ENCODE data around the gene GALNT18. TPM values are rescaled to one million over a fixed set of nuclear protein-coding genes. Genes with fewer than 3 reads are reported as not detected.

The GALNT18 gene
- total and polyA plus RNA-seq, 4 donors = 2.1 to 11.0 (median 3.8) TPM

- DNase-seq (ENCODE audit: low spot score) = no peak
- Histone ChIP-seq H3K4me1 (ENCODE audit: control insufficient read depth in 4 of 4, insufficient read depth in 4 of 4, low read length in 3 of 4) (no peaks in the 10 kb centered on the region), H3K36me3 (ENCODE audit: control insufficient read depth in 4 of 4, insufficient read depth in 3 of 4, low read depth in 1 of 4, low read length in 3 of 4) (no peaks in the 10 kb centered on the region), H3K4me3 (ENCODE audit: low read depth in 1 of 3, low read length in 3 of 3) (no peak overlapping the region), H3K27me3 (ENCODE audit: control insufficient read depth in 4 of 4, insufficient read depth in 4 of 4, low read length in 3 of 4) (no peaks in the 10 kb centered on the region), H3K9ac (ENCODE audit: low read depth in 1 of 2, low read length in 2 of 2) (no peak overlapping the region), H3K9me3 (ENCODE audit: control insufficient read depth in 4 of 4, low read length in 3 of 4) (no peaks in the 10 kb centered on the region), H3K27ac (ENCODE audit: low read depth in 1 of 2, low read length in 2 of 2) (no peak overlapping the region)
- 67% methylated on average over 2 of the region's 2 CpGs for WGBS
- TF ChIP-seq GABPA (IDR thresholded peaks at IDR 0.05 in 1 of 2, conservative IDR thresholded peaks at IDR 0.05 in 1 of 2) (no peak), MAX (IDR thresholded peaks at IDR 0.05) (no peak), HNF4G (IDR thresholded peaks at IDR 0.05) (no peak), HNF4A (conservative IDR thresholded peaks at IDR 0.05) (no peak), JUND (IDR thresholded peaks at IDR 0.05) (no peak), RAD21 (IDR thresholded peaks at IDR 0.05) (no peak), SP1 (IDR thresholded peaks at IDR 0.05) (no peak)
- TF ChIP-seq, protein P1, sequence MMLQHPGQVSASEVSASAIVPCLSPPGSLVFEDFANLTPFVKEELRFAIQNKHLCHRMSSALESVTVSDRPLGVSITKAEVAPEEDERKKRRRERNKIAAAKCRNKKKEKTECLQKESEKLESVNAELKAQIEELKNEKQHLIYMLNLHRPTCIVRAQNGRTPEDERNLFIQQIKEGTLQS (IDR thresholded peaks at IDR 0.05) = no peak
- TF ChIP-seq, protein P2, sequence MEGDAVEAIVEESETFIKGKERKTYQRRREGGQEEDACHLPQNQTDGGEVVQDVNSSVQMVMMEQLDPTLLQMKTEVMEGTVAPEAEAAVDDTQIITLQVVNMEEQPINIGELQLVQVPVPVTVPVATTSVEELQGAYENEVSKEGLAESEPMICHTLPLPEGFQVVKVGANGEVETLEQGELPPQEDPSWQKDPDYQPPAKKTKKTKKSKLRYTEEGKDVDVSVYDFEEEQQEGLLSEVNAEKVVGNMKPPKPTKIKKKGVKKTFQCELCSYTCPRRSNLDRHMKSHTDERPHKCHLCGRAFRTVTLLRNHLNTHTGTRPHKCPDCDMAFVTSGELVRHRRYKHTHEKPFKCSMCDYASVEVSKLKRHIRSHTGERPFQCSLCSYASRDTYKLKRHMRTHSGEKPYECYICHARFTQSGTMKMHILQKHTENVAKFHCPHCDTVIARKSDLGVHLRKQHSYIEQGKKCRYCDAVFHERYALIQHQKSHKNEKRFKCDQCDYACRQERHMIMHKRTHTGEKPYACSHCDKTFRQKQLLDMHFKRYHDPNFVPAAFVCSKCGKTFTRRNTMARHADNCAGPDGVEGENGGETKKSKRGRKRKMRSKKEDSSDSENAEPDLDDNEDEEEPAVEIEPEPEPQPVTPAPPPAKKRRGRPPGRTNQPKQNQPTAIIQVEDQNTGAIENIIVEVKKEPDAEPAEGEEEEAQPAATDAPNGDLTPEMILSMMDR (IDR thresholded peaks at IDR 0.05; ENCODE audit: low read depth, low read length, missing input control) = no peak
- TF ChIP-seq, protein P3, sequence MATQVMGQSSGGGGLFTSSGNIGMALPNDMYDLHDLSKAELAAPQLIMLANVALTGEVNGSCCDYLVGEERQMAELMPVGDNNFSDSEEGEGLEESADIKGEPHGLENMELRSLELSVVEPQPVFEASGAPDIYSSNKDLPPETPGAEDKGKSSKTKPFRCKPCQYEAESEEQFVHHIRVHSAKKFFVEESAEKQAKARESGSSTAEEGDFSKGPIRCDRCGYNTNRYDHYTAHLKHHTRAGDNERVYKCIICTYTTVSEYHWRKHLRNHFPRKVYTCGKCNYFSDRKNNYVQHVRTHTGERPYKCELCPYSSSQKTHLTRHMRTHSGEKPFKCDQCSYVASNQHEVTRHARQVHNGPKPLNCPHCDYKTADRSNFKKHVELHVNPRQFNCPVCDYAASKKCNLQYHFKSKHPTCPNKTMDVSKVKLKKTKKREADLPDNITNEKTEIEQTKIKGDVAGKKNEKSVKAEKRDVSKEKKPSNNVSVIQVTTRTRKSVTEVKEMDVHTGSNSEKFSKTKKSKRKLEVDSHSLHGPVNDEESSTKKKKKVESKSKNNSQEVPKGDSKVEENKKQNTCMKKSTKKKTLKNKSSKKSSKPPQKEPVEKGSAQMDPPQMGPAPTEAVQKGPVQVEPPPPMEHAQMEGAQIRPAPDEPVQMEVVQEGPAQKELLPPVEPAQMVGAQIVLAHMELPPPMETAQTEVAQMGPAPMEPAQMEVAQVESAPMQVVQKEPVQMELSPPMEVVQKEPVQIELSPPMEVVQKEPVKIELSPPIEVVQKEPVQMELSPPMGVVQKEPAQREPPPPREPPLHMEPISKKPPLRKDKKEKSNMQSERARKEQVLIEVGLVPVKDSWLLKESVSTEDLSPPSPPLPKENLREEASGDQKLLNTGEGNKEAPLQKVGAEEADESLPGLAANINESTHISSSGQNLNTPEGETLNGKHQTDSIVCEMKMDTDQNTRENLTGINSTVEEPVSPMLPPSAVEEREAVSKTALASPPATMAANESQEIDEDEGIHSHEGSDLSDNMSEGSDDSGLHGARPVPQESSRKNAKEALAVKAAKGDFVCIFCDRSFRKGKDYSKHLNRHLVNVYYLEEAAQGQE (IDR thresholded peaks at IDR 0.05) = no peak
These were observed 63.0 kb downstream of the GALNT18 start for GRCh38 chr11:11558826-11559225.

GRCh38 chr11:11558396-11558795, 63.4 kb downstream of the GALNT18 start:
- H3K4me1 ChIP-seq (ENCODE audit: control insufficient read depth in 4 of 4, insufficient read depth in 4 of 4, low read length in 3 of 4) = no peaks in the 10 kb centered on the region
- H3K27ac ChIP-seq (ENCODE audit: low read depth in 1 of 2, low read length in 2 of 2) = no peak overlapping the region
- H3K27me3 ChIP-seq (ENCODE audit: control insufficient read depth in 4 of 4, insufficient read depth in 4 of 4, low read length in 3 of 4) = no peaks in the 10 kb centered on the region
- H3K9ac ChIP-seq (ENCODE audit: low read depth in 1 of 2, low read length in 2 of 2) = no peak overlapping the region
- DNase-seq (ENCODE audit: low spot score) = no peak
- WGBS = 92% methylated on average over 3 of the region's 3 CpGs
- H3K9me3 ChIP-seq (ENCODE audit: control insufficient read depth in 4 of 4, low read length in 3 of 4) = no peaks in the 10 kb centered on the region
- no peaks in the 10 kb centered on the region for H3K36me3 ChIP-seq (ENCODE audit: control insufficient read depth in 4 of 4, insufficient read depth in 3 of 4, low read depth in 1 of 4, low read length in 3 of 4)
- no peak overlapping the region for H3K4me3 ChIP-seq (ENCODE audit: low read depth in 1 of 3, low read length in 3 of 3)
- TF ChIP-seq FOXA2 (IDR thresholded peaks at IDR 0.05) (no peak), EGR1 (IDR thresholded peaks at IDR 0.05; ENCODE audit: low read depth in 2 of 2) (no peak), YY1 (IDR thresholded peaks at IDR 0.05) (no peak), FOXA1 (IDR thresholded peaks at IDR 0.05) (no peak), JUND (IDR thresholded peaks at IDR 0.05) (no peak), NR2F2 (IDR thresholded peaks at IDR 0.05) (no peak), SP1 (IDR thresholded peaks at IDR 0.05) (no peak), GABPA (IDR thresholded peaks at IDR 0.05 in 1 of 2, conservative IDR thresholded peaks at IDR 0.05 in 1 of 2) (no peak), MAX (IDR thresholded peaks at IDR 0.05) (no peak), RXRA (IDR thresholded peaks at IDR 0.05) (no peak), HNF4A (conservative IDR thresholded peaks at IDR 0.05) (no peak)
- TF ChIP-seq, protein P4, sequence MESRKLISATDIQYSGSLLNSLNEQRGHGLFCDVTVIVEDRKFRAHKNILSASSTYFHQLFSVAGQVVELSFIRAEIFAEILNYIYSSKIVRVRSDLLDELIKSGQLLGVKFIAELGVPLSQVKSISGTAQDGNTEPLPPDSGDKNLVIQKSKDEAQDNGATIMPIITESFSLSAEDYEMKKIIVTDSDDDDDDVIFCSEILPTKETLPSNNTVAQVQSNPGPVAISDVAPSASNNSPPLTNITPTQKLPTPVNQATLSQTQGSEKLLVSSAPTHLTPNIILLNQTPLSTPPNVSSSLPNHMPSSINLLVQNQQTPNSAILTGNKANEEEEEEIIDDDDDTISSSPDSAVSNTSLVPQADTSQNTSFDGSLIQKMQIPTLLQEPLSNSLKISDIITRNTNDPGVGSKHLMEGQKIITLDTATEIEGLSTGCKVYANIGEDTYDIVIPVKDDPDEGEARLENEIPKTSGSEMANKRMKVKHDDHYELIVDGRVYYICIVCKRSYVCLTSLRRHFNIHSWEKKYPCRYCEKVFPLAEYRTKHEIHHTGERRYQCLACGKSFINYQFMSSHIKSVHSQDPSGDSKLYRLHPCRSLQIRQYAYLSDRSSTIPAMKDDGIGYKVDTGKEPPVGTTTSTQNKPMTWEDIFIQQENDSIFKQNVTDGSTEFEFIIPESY (IDR thresholded peaks at IDR 0.05) = no peak
- TF ChIP-seq, protein P2 (IDR thresholded peaks at IDR 0.05; ENCODE audit: low read depth, low read length, missing input control) = no peak
- TF ChIP-seq, protein P3 (IDR thresholded peaks at IDR 0.05) = no peak
- TF ChIP-seq, protein P1 (IDR thresholded peaks at IDR 0.05) = no peak

All from liver (tissue), 9 donors.